H9 (cell line): ENCODE data around the gene CSNK2A2. TPM values are rescaled to one million over a fixed set of nuclear protein-coding genes. Genes with fewer than 3 reads are reported as not detected.

Experiments used
- DNase-seq: peaks from one replicate; pipeline ENCODE4 v3.0.0-alpha.2; 2017
- H2AFZ ChIP-seq: one replicate; pipeline ENCODE4 v1.6.1; 2013; ENCODE audit warnings: mild to moderate bottlenecking, low read length, control low read depth, moderate library complexity
- H2AK5ac ChIP-seq: 2 replicates; pipeline ENCODE4 v1.6.1; 2013; ENCODE audit warnings: low read length, control low read depth, mixed read lengths; ENCODE audit not compliant: insufficient read length
- H2BK120ac ChIP-seq: one replicate; pipeline ENCODE4 v1.6.1; 2013; ENCODE audit warnings: low read depth, mild to moderate bottlenecking, low read length, control low read depth, inconsistent platforms; ENCODE audit not compliant: poor library complexity, severe bottlenecking
- H2BK12ac ChIP-seq: 2 replicates; pipeline ENCODE4 v1.6.1; 2013; ENCODE audit warnings: low read length, control low read depth, mixed read lengths, low read depth; ENCODE audit not compliant: insufficient read length
- H2BK15ac ChIP-seq: 2 replicates; pipeline ENCODE4 v1.6.1; 2013; ENCODE audit warnings: low read depth, low read length, control low read depth
- H2BK20ac ChIP-seq: one replicate; pipeline ENCODE4 v1.6.1; 2013; ENCODE audit warnings: low read depth, mild to moderate bottlenecking, low read length, control low read depth, inconsistent platforms; ENCODE audit not compliant: poor library complexity, severe bottlenecking
- H2BK5ac ChIP-seq: 2 replicates; pipeline ENCODE4 v1.6.1; 2013; ENCODE audit warnings: low read length, control low read depth, mixed read lengths; ENCODE audit not compliant: insufficient read length
- H3K14ac ChIP-seq: 2 replicates; pipeline ENCODE4 v1.6.1; 2013; ENCODE audit warnings: low read length, control low read depth; ENCODE audit not compliant: insufficient read depth
- H3K18ac ChIP-seq: 2 replicates; pipeline ENCODE4 v1.6.1; 2013; ENCODE audit warnings: low read depth, mild to moderate bottlenecking, mixed read lengths, low read length, control low read depth; ENCODE audit not compliant: insufficient read length
- H3K23ac ChIP-seq: 2 replicates; pipeline ENCODE4 v1.6.1; 2013; ENCODE audit warnings: low read length, control low read depth, mixed read lengths, low read depth; ENCODE audit not compliant: insufficient read length
- H3K23me2 ChIP-seq: 2 replicates; pipeline ENCODE4 v1.6.1; 2013; ENCODE audit warnings: low read depth, mild to moderate bottlenecking, mixed read lengths, low read length, control low read depth; ENCODE audit not compliant: insufficient read length, poor library complexity, severe bottlenecking
- H3K27ac ChIP-seq: 2 replicates; pipeline ENCODE4 v1.5.1; 2013; ENCODE audit warnings: low read length, control low read depth, mixed read lengths, low read depth; ENCODE audit not compliant: insufficient read length
- H3K27me3 ChIP-seq: 2 replicates; pipeline ENCODE4 v1.6.1; 2013; ENCODE audit warnings: low read length, control low read depth, inconsistent platforms; ENCODE audit not compliant: insufficient read depth
- H3K4ac ChIP-seq: 2 replicates; pipeline ENCODE4 v1.6.1; 2013; ENCODE audit warnings: low read depth, mild to moderate bottlenecking, control low read depth, inconsistent platforms, low read length, moderate library complexity
- H3K4me1 ChIP-seq: 2 replicates; pipeline ENCODE4 v1.6.1; 2013; ENCODE audit warnings: low read length, control low read depth, inconsistent platforms; ENCODE audit not compliant: insufficient read depth
- H3K4me2 ChIP-seq: 2 replicates; pipeline ENCODE4 v1.6.1; 2013; ENCODE audit warnings: low read length, control low read depth, mixed read lengths; ENCODE audit not compliant: insufficient read length, insufficient read depth
- H3K56ac ChIP-seq: 2 replicates; pipeline ENCODE4 v1.6.1; 2013; ENCODE audit warnings: low read depth, mild to moderate bottlenecking, mixed read lengths, low read length, control low read depth; ENCODE audit not compliant: insufficient read length
- H3K79me1 ChIP-seq: 2 replicates; pipeline ENCODE4 v1.6.1; 2013; ENCODE audit warnings: low read depth, mild to moderate bottlenecking, moderate library complexity, low read length, control low read depth, inconsistent platforms; ENCODE audit not compliant: insufficient read depth, poor library complexity, severe bottlenecking
- H3K79me2 ChIP-seq: 2 replicates; pipeline ENCODE4 v1.6.1; 2013; ENCODE audit warnings: low read length, control low read depth, inconsistent platforms; ENCODE audit not compliant: insufficient read depth
- H3K9ac ChIP-seq: 2 replicates; pipeline ENCODE4 v1.6.1; 2013; ENCODE audit warnings: low read length, control low read depth, mixed read lengths; ENCODE audit not compliant: insufficient read length; ENCODE audit errors: extremely low read depth
- H3K9me3 ChIP-seq: one replicate; pipeline ENCODE4 v1.6.1; 2013; ENCODE audit warnings: low read depth, low read length, inconsistent platforms; ENCODE audit not compliant: control insufficient read depth
- H3T11ph ChIP-seq: one replicate; pipeline ENCODE4 v1.6.1; 2013; ENCODE audit warnings: mild to moderate bottlenecking, low read length, control low read depth, inconsistent platforms
- H4K20me1 ChIP-seq: one replicate; pipeline ENCODE4 v1.6.1; 2013; ENCODE audit not compliant: control insufficient read depth, insufficient read length, insufficient read depth
- H4K5ac ChIP-seq: 2 replicates; pipeline ENCODE4 v1.6.1; 2013; ENCODE audit warnings: low read depth, mild to moderate bottlenecking, mixed read lengths, low read length, control low read depth; ENCODE audit not compliant: insufficient read length
- H4K8ac ChIP-seq: replicated peaks from 2 replicates; pipeline ENCODE4 v1.6.1; 2013; ENCODE audit warnings: low read length, control low read depth, mixed read lengths, low read depth; ENCODE audit not compliant: insufficient read length
- H4K91ac ChIP-seq: 2 replicates; pipeline ENCODE4 v1.6.1; 2013; ENCODE audit warnings: low read depth, mild to moderate bottlenecking, moderate library complexity, mixed read lengths, low read length, control low read depth; ENCODE audit not compliant: insufficient read length
- H3K27ac Mint-ChIP-seq, 3 experiments: 2 replicates in 2 of 3; 3 replicates in 1 of 3; pipeline ENCODE4 v1.8.0; 2020 to 2021; ENCODE audit warnings: mixed read lengths in 3 of 3, mild to moderate bottlenecking in 1 of 3, moderate library complexity in 1 of 3
- H3K27me3 Mint-ChIP-seq: 2 replicates; pipeline ENCODE4 v1.8.0; 2021; ENCODE audit warnings: low read depth, mild to moderate bottlenecking, moderate library complexity, mixed read lengths
- H3K36me3 Mint-ChIP-seq, 3 experiments: 2 replicates in 2 of 3; 3 replicates in 1 of 3; pipeline ENCODE4 v1.8.0; 2020 to 2021; ENCODE audit warnings: low read depth in 3 of 3, mixed read lengths in 3 of 3; ENCODE audit not compliant: insufficient read depth in 1 of 3
- H3K4me1 Mint-ChIP-seq, 2 experiments: 2 replicates each; pipeline ENCODE4 v1.8.0; 2020; ENCODE audit warnings: mixed read lengths in 2 of 2
- H3K4me3 Mint-ChIP-seq, 2 experiments: 2 replicates in 1 of 2; 3 replicates in 1 of 2; pipeline ENCODE4 v1.8.0; 2020 to 2021; ENCODE audit warnings: mild to moderate bottlenecking in 2 of 2, mixed read lengths in 2 of 2, moderate library complexity in 1 of 2
- H3K9me3 Mint-ChIP-seq, 2 experiments: 2 replicates in 1 of 2; 3 replicates in 1 of 2; pipeline ENCODE4 v1.8.0; 2020; ENCODE audit warnings: mild to moderate bottlenecking in 2 of 2, mixed read lengths in 2 of 2, moderate library complexity in 1 of 2
- WGBS: extraction: QIAGEN DNeasy Blood & Tissue Kit; methylation state at CpG from one replicate; pipeline ENCODE4 v1.1.7; 2013; ENCODE audit warnings: missing lambda C conversion rate, low lambda C conversion rate, mixed read lengths; ENCODE audit not compliant: insufficient read length; ENCODE audit errors: extremely low coverage; 5-methylcytosine and 5-hydroxymethylcytosine counted together
- total RNA-seq: library from RNA; stranded (reverse); gene quantifications from 2 replicates; pipeline ENCODE4 v1.2.1, GENCODE V29; 2021
- TF ChIP-seq, protein P1 (sequence below): fragments of 200-600 bp; sonication (generic); conservative IDR thresholded peaks from 3 replicates; pipeline ENCODE4 v1.8.0; 2021; ENCODE audit warnings: antibody characterized with exemption, mild to moderate bottlenecking

The CSNK2A2 gene
- total RNA-seq, 1 experiment from 2014 or later = 134 TPM

DNA sequence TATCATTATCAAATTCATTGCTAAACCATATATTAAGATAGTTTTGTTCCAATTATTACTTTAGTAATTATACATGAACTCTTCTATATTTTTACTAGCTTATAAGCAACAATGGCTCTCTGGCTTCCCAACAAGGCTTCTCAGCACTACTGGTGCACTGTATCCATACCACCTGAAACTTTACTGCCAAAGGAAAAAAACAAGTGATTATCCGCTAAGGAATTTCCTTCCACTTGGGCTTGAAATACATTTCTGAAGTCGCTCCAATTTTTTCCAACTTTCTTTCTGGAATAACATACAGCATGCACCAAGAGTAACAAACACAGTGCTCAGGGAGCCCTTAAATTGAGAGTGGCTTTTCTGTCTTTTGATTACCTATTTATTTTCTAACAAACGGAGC, 2.1 kb downstream of the CSNK2A2 start:
- H3K9me3 Mint-ChIP-seq = no peaks in the 10 kb centered on the region
- peaks cover 17% of the 10 kb centered on the region for H3K27me3 Mint-ChIP-seq

More for the DNA sequence above, 2.1 kb downstream of the CSNK2A2 start:
- peaks cover 18 to 21% of the 10 kb centered on the region in 2 experiments for H3K4me1 Mint-ChIP-seq
- TF ChIP-seq, protein P1, sequence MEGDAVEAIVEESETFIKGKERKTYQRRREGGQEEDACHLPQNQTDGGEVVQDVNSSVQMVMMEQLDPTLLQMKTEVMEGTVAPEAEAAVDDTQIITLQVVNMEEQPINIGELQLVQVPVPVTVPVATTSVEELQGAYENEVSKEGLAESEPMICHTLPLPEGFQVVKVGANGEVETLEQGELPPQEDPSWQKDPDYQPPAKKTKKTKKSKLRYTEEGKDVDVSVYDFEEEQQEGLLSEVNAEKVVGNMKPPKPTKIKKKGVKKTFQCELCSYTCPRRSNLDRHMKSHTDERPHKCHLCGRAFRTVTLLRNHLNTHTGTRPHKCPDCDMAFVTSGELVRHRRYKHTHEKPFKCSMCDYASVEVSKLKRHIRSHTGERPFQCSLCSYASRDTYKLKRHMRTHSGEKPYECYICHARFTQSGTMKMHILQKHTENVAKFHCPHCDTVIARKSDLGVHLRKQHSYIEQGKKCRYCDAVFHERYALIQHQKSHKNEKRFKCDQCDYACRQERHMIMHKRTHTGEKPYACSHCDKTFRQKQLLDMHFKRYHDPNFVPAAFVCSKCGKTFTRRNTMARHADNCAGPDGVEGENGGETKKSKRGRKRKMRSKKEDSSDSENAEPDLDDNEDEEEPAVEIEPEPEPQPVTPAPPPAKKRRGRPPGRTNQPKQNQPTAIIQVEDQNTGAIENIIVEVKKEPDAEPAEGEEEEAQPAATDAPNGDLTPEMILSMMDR = no peak
- no peak overlapping the region for H2BK120ac ChIP-seq
- no peak overlapping the region for H2BK20ac ChIP-seq
- no peak overlapping the region for H2AK5ac ChIP-seq
- peaks cover 11% of the 10 kb centered on the region for H3K23me2 ChIP-seq
- no peak overlapping the region for H4K5ac ChIP-seq
- H3K4me2 ChIP-seq = no peak overlapping the region
- H3K9me3 ChIP-seq = no peaks in the 10 kb centered on the region
- H3K18ac ChIP-seq = no peak overlapping the region
- no peak overlapping the region for H2BK15ac ChIP-seq
- no peak overlapping the region for H2AFZ ChIP-seq
- no peak overlapping the region for H2BK5ac ChIP-seq
- no CpG with 5 or more reads among the region's 3 CpGs for WGBS
- H3K27ac ChIP-seq = no peak overlapping the region
- H4K20me1 ChIP-seq = no peaks in the 10 kb centered on the region
- H3K56ac ChIP-seq = no peak overlapping the region
- no peak overlapping the region for H3K14ac ChIP-seq
- no peaks in the 10 kb centered on the region for H3K27me3 ChIP-seq
- H3K23ac ChIP-seq = no peak overlapping the region
- peaks cover 3% of the 10 kb centered on the region for H3K79me1 ChIP-seq
- H3K9ac ChIP-seq = no peak overlapping the region
- H3K27ac Mint-ChIP-seq = no peak overlapping the region; a peak in 2 of 7 replicates
- H3K4me1 ChIP-seq = no peaks in the 10 kb centered on the region; the same call in 1 of the 2 replicates
- H3K4ac ChIP-seq = no peak overlapping the region
- H3K4me3 Mint-ChIP-seq = peak overlapping the region; percentile 87 to 89; a peak in 3 of 5 replicates
- no peak overlapping the region for H2BK12ac ChIP-seq
- H3K79me2 ChIP-seq = peaks cover 2% of the 10 kb centered on the region; the same call in 1 of the 2 replicates
- H3T11ph ChIP-seq = no peak overlapping the region
- H3K36me3 Mint-ChIP-seq = peaks cover 6 to 60% (median 54%) of the 10 kb centered on the region in 3 experiments
- no peak for DNase-seq
- no peak overlapping the region for H4K8ac ChIP-seq
- H4K91ac ChIP-seq = no peak overlapping the region
